Prostate gland (tissue), 2 donors: ENCODE measurements around the gene TIGIT.

Source experiments
- CTCF ChIP-seq, 4 experiments: fragments of 200-600 bp in 2 of 4; fragments of 450-650 bp in 2 of 4; sonication (generic) in 2 of 4; IDR thresholded peaks; 1 replicate in 3 of 4; 2 replicates in 1 of 4; pipeline ENCODE4 v1.5.1; 2016 to 2019; ENCODE audit warnings: antibody characterized with exemption in 4 of 4, mild to moderate bottlenecking in 2 of 4, moderate library complexity in 2 of 4
- POLR2A ChIP-seq: fragments of 450-650 bp; IDR thresholded peaks from one replicate; pipeline ENCODE4 v1.6.1; 2016; ENCODE audit warnings: antibody characterized with exemption, mild to moderate bottlenecking

GRCh38 chr3:114331710-114332109 is 37.9 kb downstream of the TIGIT start:
- TF ChIP-seq CTCF (IDR thresholded peaks at IDR 0.05) (no peak), POLR2A (no peak)
